ENCODE data around the gene SLN.
A peak's percentile ranks its signal among the peaks of the same experiment; 100 is the strongest.

Gene SLN

GRCh38 chr11:107688322-107688918 is 23.4 kb downstream of the SLN start:
- Histone ChIP-seq H3K4me1 (ENCODE audit: insufficient read depth, low read length) (peaks cover 3% of the 10 kb centered on the region; the same call in 1 of the 2 replicates), H2AFZ (ENCODE audit: low read depth, low read length) (no peak overlapping the region; the same call in 1 of the 2 replicates), H3K79me2 (ENCODE audit: insufficient read depth, low read length) (no peaks in the 10 kb centered on the region), H3K27ac (ENCODE audit: low read length) (no peak overlapping the region), H3K36me3 (ENCODE audit: insufficient read depth, low read length) (no peaks in the 10 kb centered on the region), H3K9me3 (ENCODE audit: insufficient read depth, low read length, severe bottlenecking) (no peaks in the 10 kb centered on the region), H3K9ac (ENCODE audit: low read depth, low read length) (no peak overlapping the region), H3K4me3 (ENCODE audit: low read depth in 1 of 2, low read length in 2 of 2) (no peak overlapping the region), H4K20me1 (ENCODE audit: insufficient read depth, low read length) (no peaks in the 10 kb centered on the region), H3K27me3 (ENCODE audit: insufficient read depth, low read length, poor library complexity) (no peaks in the 10 kb centered on the region), H3K4me2 (ENCODE audit: insufficient read depth, low read length) (no peak overlapping the region)
- ATAC-seq (ENCODE audit: insufficient read depth, low read depth) (no peak), DNase-seq (no peak)
- no peak for TF ChIP-seq CTCF (IDR thresholded peaks at IDR 0.05; ENCODE audit: borderline replicate concordance, extremely low read depth, low read length, poor library complexity, severe bottlenecking)
- no peak for TF ChIP-seq EZH2 (IDR thresholded peaks at IDR 0.05; ENCODE audit: borderline replicate concordance, low read depth, low read length, severe bottlenecking)

- H3K4me1 ChIP-seq (ENCODE audit: insufficient read depth, low read length): no peaks in the 10 kb centered on the region
- no peaks in the 10 kb centered on the region for H3K9me3 ChIP-seq (ENCODE audit: insufficient read depth, low read length, severe bottlenecking)
- no peaks in the 10 kb centered on the region for H3K27me3 ChIP-seq (ENCODE audit: insufficient read depth, low read length, poor library complexity)
- no peaks in the 10 kb centered on the region for H3K79me2 ChIP-seq (ENCODE audit: insufficient read depth, low read length)
- no peak overlapping the region for H2AFZ ChIP-seq (ENCODE audit: low read depth, low read length)
- TF ChIP-seq CTCF (IDR thresholded peaks at IDR 0.05; ENCODE audit: borderline replicate concordance, extremely low read depth, low read length, poor library complexity, severe bottlenecking) (peak; percentile 49), EZH2 (IDR thresholded peaks at IDR 0.05; ENCODE audit: borderline replicate concordance, low read depth, low read length, severe bottlenecking) (no peak)
- H3K4me3 ChIP-seq (ENCODE audit: low read depth in 1 of 2, low read length in 2 of 2): no peak overlapping the region
- ATAC-seq (ENCODE audit: insufficient read depth, low read depth): no peak
- H3K27ac ChIP-seq (ENCODE audit: low read length): no peak overlapping the region
- no peak overlapping the region for H3K9ac ChIP-seq (ENCODE audit: low read depth, low read length)
- no peaks in the 10 kb centered on the region for H4K20me1 ChIP-seq (ENCODE audit: insufficient read depth, low read length)
- H3K4me2 ChIP-seq (ENCODE audit: insufficient read depth, low read length): no peak overlapping the region
- no peaks in the 10 kb centered on the region for H3K36me3 ChIP-seq (ENCODE audit: insufficient read depth, low read length)
- no peak for DNase-seq
Observed at GRCh38 chr11:107683807-107684206, 28.0 kb downstream of the SLN start.

- H2AFZ ChIP-seq (ENCODE audit: low read depth, low read length): no peak overlapping the region
- H3K9me3 ChIP-seq (ENCODE audit: insufficient read depth, low read length, severe bottlenecking): no peaks in the 10 kb centered on the region
- ATAC-seq (ENCODE audit: insufficient read depth, low read depth): no peak
- no peak overlapping the region for H3K9ac ChIP-seq (ENCODE audit: low read depth, low read length)
- H3K27me3 ChIP-seq (ENCODE audit: insufficient read depth, low read length, poor library complexity): no peaks in the 10 kb centered on the region
- H3K4me3 ChIP-seq (ENCODE audit: low read depth in 1 of 2, low read length in 2 of 2): no peak overlapping the region
- H3K36me3 ChIP-seq (ENCODE audit: insufficient read depth, low read length): no peaks in the 10 kb centered on the region
- H3K27ac ChIP-seq (ENCODE audit: low read length): no peak overlapping the region
- no peaks in the 10 kb centered on the region for H3K79me2 ChIP-seq (ENCODE audit: insufficient read depth, low read length)
- H3K4me1 ChIP-seq (ENCODE audit: insufficient read depth, low read length): no peaks in the 10 kb centered on the region
- no peak for DNase-seq
- TF ChIP-seq CTCF (IDR thresholded peaks at IDR 0.05; ENCODE audit: borderline replicate concordance, extremely low read depth, low read length, poor library complexity, severe bottlenecking) (no peak), EZH2 (IDR thresholded peaks at IDR 0.05; ENCODE audit: borderline replicate concordance, low read depth, low read length, severe bottlenecking) (no peak)
- H4K20me1 ChIP-seq (ENCODE audit: insufficient read depth, low read length): no peaks in the 10 kb centered on the region
- H3K4me2 ChIP-seq (ENCODE audit: insufficient read depth, low read length): no peak overlapping the region
Observed at GRCh38 chr11:107683061-107683460, 28.8 kb downstream of the SLN start.
